Amniotic stem cell (primary cell): ENCODE results near the gene CXADR.

Experiments
- DNase-seq: peaks from one replicate; lab custom pipeline; 2025; lab: John Stamatoyannopoulos, UW

Gene CXADR

DNA sequence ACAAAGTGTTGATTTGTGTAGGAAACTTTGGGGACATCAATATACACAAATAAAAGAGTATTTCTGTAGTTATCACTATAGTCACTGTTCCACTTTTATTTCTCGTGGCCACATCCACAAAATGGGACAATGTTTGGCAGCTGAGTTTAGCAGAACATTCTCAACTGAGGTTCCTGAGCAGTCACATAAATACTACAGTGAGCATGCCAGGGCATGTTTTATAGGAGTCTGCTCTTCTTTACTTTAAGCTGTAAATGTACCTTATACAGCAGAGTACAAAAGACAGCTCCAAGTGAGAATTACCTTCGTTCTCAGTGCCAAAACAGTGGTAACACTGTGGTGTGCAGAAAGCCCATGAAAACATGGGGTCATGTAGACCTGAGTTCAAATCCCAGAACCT lies 94.8 kb downstream of the CXADR start:
- no peak for DNase-seq

DNA sequence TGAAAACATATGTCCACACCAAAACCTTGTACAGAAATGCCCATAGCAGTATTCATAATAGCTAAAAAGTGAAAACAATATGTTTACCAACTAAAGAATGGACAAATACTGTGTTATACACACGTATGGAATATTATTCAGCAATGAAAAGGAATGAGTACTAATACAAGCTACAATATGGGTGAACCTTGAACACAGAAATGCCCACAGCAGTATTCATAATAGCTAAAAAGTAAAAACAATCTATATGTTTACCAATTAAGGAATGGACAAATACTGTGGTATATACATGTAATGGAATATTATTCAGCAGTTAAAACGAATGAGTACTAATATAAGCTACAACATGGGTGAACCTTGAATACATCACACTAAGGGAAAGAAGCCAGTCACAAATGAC lies 96.8 kb downstream of the CXADR start:
- no peak for DNase-seq

DNA sequence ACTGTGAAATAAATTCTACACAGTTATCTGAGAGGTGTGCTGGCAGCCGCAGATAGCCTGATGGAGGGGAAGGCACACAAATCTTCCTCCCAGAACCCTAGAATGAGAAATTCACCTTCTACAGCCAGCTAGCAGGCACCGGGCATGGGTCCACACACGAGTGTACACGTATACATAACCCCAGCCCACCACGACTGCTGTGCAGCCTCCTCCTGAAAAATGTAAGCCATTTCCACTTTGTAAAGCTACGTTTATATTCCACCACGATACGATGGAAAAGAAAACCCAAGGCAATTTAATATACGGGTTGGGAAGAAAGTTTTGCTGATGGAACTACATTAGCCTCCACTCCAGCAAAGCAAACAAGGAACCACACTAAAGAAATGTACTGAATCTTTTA lies 98.1 kb downstream of the CXADR start:
- no peak for DNase-seq

DNA sequence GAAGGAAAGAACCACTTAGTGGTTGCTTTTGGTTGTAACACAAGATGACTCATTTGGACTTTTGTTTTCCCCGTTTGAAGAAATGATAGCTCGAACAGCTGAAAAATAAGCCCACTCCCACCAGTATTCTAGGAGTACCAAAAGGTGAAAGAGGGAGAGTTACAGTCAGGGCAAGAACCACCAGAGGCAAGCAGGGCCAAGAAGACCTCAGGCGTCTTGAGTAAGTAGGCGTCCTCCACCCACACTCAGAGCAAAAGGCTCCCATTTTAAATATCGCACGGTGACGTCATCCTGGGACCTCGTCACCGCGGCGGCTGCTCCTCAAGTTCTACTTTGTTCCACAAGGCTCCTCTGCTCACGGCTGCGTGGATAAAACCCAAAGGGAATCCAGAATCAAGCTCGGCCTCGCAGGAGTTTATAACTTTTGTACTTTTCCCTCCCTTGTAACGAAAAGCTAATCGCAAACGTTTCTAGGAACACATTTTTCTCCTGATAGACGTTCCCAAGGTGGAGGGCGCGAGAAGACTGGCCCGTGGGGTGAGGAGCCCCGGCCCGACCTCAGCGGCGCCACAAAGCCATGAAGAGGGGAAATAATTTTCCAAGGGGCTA lies 98.7 kb downstream of the CXADR start:
- DNase-seq = peak; percentile 87

DNA sequence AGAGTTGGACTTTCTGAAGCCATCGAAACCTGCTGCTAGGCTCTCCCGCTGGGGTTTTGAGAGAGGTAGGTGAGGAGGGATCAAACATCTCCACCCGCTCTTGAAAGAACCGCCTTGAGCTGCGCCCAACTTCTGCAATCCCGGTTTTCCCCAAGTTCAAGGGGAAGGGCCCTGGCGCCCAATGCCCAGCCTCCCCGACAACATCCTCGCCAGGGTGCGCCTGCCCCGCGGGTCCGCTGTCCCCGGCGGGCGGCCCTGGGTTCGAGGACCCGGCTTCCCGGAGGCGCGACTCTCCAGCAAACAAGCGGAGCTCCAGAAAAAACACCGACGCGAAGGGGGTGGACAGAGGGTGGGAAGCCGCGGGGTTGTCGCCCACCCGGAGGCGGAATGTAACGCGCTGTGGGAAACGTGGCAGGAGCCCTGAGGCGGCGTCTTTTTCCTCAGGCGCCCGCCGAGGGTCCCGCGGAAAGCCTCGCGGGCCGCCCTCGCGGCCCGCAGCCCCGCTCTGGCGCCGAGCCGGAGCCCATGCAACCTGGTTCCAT lies 99.3 kb downstream of the CXADR start:
- no peak for DNase-seq

DNA sequence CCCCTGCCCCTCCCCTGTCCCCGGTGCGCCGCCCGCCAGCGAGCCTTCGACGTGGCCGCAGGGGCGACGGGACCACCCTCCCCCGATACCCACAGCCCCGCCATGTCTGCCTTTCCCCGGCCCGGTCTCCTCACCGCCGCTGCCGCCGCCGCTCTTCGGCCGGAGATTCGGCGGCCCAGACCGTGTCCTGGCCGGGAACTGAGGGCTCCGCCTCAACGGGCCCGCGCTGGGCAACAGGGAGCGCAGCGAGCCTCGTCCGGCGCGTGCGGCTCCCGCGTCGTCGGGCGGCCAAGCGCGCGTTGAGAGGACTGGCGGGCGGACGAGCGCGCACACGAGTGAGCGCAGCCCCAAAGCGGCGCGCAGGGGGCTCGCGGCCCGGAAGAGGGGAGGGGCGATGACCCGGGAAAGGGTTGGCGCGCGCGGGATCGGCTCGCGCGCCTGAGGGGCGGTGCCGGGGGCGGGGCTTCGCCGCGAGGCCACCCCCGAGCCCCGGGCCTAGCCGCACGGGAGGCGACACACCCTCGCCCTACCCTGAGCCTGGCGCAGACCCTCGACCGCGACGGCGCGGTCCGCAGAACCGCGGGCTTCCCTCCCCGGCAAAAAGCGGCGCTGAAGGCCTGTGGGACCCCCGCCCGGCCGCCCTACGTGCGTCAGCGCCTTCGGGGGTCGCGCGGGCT lies 99.9 kb downstream of the CXADR start, which contains the start of gene BTG3:
BTG3 (minus strand) TSS at position 337 of the 677 bp plus-strand sequence. CDS start 3,757 bp downstream, outside the sequence.
- peak; percentile 36 for DNase-seq

DNA sequence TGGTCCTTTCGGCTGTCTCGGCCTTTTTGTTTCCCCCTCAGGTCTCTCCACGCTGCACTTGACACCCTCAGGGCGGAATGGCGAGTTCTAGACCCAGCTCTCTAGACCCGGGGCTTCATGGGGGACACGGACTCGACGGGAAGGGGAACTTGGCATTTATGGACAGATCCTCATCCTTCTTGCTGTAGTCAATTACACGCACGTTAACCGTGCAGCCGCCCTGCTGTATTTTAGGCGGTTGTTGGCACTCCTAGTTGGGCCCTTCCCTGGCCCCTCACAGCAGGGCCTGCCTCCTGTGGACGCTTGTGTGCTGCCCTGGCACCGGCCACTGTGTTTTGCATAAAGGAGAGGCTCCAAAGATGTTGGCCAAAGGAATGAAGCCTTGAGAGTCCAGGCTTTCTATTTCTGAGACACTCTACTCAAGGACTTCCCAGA lies 100.4 kb downstream of the CXADR start:
- DNase-seq = no peak

DNA sequence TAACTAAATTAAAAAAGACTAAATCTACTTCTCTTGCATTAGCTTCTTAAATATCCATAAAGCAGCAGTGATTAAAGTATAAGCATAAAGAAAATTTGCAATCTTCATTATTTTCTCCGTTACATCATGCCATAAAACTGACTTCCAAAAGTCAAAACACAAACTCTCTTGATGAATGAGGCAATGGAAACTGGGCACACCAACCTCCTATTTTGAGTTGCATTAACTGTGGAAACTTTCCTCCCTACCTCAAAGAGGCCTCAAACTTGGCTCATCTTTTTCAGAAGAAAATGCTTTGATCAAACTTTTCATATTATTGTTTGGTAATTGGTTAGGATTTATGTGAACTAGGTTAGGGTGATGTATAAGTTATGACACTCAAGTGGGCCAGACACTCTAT lies 104.0 kb downstream of the CXADR start:
- DNase-seq = no peak

DNA sequence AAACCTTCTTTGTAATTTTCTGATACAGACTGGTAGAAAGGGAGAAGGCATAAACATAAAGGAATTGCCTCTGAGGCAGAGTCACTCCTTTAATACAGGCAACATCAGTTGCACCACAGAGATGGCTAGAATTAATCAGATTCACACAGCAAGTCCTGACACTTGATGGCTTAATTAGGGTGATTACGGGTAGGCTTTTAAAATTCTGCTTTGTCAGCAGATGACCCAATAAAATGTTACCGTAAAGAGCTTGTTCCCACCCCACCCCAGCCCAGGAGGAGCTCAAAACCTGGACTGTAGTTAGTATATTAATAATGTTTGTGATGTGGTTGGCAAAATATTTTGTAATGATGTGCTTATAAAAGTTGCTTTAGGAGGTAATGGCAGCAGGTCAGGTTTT lies 109.2 kb downstream of the CXADR start:
- DNase-seq = no peak

DNA sequence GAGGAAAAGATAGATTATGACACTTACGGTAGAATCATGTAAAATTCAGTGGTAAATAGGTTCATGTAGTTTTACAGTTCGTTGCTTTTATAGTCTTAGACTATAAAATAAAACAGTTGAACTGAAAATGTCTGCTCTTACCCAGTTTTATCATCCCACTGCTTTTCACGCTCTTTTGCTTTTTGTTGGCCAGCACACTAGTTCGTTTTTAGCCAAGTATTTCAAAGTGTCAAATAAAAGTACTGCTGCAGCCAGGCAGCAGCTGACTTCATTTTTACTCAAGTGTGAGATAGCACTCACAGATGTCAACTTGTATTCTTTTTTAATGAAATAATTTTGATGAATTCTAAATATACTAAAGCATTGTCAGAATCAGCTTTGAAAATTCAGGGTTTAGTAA lies 118.4 kb downstream of the CXADR start:
- DNase-seq = no peak

DNA sequence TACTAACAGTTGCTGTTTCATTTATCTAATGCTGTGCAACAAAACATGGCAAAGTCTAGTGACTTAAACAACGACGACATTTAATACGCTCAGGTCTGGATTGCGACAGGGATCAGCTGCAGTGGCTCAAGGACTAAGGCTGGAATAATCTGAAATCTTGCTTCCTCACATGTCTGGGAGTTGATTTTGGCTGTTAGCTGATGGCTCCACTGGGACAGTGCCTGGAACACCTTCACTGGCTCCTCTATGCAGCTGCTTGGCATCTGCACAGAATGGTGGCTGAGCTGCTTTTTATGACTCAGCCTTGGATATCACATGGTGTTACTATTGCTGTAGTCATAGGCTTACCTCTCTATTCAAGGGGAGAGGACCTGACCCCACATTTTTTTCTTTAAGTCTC lies 123.9 kb downstream of the CXADR start:
- DNase-seq = no peak

DNA sequence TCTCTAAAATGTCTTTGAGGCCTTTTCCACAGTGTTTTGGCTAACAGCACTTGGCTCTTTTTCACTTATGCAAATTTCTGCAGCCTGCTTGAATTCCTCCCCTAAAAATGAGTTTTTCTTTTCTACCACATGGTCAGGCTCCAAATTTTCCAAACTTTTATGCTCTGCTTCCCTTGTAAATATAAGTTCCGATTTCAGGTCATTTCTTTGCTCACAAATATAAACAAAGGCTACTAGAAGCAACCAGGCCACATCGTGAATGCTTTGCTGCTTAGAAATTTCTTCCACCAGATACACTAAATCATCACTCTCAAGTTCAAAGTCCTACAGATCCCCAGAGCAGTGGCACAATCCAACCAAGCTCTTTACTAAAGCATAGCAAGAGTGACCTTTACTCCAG lies 128.0 kb downstream of the CXADR start:
- no peak for DNase-seq
